Cerebellar cortex (tissue), 1 donor: ENCODE results near the gene TRAF3IP1.
"Not testable (repeated sequence)": the region's sequence is repeated elsewhere in the genome, so short reads cannot be mapped to it uniquely, and the experiment has no call there.

Experiments
- DNase-seq: peaks from one replicate; pipeline ENCODE4 v3.0.0-alpha.2; 2015; ENCODE audit warnings: low spot score

TRAF3IP1 gene

DNA sequence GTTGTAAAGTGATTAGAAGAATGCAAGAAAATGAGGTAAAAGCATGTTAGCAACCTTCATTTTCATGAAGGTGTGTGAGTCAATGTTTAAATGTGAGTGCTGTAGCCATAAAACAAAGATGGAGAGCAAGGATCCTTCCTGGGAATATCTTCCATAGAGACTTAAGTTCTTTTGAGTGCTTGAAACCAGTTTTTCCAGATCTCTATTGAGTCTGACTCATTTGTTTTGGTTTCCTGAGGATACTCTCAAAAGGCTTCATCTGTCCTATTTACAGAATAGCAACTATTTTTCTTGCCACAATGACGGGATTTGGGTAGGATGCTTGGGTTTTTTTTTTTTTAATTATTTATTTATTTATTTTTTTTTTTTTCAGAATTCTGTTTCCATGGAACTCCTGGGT is 60.5 kb downstream of the TRAF3IP1 start:
- no peak for DNase-seq

DNA sequence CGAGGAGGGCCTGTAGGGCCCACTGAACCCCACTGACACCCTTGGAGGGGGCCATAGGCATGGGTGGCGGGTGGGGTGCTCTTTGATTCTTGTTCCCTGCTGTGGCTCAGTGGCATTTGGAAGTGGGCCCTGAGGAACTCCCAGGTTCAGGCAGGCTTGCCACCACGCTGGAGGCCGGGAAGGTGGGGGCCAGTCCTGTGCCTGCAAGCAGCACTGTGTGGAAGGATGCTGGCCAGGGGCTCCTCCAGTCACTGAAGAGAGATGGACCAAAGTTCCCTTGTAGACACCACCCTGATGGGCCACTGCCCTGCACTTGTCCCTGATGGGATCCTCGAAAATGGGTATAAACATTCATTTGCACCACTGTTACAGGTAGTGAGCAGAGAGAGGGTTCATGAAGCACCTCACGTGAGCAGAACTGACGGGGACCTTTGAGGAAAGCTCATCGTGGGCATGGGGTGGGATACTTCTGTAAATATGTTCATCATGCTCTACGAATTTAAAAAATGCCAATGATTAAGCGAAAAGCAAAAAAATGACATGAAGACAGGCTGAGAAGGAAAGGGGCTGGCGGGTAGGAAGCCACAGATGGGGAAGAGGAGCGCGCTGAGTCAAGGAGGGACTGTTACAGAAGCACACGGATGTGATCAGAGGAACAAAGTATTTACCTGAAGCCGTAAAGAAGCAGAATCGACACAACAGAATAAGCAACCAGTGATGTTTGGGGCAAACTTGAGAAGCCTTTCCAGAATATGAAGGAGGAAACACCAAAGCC is 61.2 kb downstream of the TRAF3IP1 start:
- no peak for DNase-seq

DNA sequence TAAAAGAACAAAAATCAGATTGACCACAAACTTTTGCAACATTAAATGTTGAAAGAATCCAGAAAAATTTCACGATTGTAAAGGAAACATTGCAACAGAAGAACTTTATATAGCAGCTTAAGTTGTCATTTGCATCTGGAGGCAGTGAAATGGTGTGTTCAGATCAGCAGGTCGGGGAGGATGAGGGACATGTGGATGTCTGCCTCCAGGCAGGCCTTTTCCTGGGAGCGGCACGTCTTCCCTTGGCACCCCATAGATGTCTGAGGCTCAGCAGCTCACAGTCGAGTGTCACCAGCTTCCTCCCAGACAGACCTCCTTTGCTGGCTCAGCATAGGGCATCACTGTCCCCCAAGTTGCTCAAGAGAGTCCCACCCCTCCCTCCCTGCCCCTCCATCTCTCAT is 62.1 kb downstream of the TRAF3IP1 start:
- DNase-seq: no peak

DNA sequence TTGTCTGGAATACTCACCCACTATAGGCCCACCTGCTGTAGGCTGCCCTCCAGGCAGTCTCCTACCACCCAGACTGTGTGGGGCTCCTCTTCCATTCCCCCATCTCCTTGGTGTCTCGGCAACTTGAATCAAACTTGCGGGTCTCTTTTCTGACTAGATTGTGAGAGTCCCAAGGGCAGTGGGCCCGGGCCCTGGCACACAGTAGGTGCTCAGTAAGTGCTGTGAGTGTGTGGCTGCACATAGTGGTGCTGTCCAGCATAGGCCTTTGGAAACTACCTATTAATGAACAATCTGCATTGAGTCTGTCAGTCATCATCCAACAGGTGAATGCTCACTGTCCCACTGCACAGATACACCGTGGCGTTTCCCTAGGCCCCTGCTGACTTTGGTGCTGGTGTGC is 62.8 kb downstream of the TRAF3IP1 start:
- DNase-seq: no peak

DNA sequence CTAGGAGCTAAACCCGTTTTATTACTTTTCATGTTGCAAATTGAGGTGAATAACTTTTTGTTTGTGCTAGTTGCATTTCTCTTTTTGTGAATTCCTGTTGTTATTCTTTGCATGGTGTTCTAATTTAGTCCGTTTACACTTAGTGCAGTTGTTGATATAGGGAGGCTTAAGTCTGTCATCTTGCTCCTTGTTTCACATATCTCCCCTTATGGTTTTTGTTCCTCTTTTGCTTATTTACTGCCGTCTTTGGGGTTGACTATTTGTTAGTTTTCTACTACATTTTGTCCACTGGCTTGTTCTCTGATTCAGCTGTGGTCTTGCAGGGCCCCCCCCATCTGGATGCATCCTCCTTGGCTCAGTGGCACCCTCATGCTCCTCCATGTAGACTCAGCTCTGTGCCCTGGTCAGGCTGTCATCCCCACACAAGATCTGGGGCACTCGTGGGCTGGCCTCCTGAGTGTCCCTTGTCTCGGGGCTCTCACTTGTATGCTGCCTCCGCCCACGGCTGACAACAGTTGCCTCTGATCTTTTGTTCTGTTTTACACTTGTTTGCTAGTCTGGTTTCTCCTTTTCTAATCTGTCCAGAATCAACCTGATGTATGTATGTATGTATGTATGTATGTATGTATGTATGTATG is 63.5 kb downstream of the TRAF3IP1 start:
- no peak for DNase-seq

DNA sequence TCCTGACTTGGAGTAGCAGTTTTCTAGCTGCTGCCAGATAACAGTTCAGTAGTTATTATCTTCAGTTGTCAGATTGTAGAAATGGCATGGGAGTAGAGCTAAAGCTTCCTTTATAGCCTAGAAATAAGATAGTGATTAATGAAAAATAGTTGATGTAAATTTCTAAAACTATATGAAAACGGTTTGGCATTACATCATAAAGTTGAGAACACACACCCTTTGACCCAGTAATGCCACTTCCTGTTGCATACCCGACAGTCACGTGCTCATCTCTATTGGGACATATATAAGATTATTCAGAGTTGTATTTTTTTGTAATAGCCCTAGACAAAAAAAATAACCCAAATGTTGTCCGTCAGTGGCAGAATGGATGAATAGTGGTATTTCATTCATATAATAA is 67.0 kb downstream of the TRAF3IP1 start:
- DNase-seq: no peak

DNA sequence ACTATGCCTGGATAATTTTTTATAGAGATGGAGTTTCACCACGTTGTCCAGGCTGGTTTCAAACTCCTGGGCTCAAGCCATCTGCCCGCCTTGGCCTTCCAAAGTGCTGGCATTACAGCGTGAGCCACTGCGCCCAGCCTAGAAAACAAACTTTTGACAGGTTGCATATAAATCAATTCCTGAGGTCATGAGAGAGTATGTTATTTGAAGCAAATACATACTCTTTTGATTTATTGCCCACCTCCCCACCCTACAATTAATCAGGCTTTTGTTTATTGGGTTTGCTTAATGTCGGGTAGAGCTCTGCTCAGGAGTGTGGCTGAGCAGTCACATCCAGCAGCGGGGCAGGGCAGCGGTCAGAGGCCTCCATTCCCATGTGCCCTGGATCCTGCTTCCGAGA is 68.5 kb downstream of the TRAF3IP1 start:
- DNase-seq: peak; percentile 12

DNA sequence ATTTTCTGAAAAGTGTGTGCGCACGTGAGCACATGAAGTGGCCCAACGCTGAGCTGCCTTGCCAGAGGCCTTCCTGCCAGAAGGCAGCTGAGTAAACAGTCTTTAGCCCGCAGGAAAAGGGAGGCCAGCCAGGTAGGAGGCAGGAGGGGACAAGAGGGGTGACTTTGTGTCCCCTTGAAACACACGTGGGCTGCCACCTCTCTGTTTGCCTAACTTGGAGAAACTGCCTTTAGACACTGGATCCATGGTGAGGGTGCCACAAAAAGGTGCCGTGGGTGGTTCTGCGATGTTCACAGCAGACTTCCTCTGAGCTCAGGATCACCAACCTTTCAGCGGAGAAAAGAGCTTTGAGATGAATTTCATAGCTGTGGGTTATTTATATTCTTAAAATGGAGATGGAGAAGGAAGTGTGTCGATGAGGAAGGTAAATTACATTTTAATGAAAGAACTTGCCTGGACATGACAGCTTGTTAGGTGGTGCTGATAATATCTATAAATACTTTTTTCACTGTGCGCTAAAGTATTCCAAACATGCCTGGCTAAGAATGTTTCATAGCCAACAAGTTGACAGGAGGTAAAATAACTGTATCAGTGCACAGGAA is 69.8 kb downstream of the TRAF3IP1 start:
- DNase-seq: no peak

DNA sequence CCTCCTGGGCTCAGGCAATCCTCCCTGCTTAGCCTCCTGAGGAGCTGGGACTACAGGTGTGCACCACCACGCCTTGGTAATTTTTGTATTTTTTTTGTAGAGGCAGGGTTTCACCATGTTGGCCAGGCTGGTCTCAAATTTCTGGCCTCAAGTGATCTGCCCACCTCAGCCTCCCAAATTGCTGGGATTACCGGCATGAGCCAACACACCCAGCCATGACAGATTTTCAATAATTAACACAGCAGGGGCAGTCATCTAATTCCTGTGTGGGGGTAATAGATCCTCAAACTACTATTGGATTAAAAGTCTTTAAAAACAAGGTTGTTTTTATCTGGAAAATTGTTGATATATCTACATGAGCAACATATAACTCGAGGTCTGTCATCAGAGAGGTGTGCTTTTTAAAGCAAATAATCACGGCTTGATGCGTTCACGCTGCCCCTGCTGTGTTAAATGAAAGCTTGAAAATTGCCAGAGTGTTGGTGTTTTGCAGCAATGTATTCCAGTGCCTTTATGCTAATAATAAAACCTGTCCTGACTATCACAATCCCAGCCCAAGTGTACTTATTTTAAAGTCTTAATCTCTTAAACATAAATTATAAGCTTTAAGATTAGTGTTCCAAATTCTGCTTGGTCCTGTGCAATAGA is 70.8 kb downstream of the TRAF3IP1 start:
- no peak for DNase-seq

DNA sequence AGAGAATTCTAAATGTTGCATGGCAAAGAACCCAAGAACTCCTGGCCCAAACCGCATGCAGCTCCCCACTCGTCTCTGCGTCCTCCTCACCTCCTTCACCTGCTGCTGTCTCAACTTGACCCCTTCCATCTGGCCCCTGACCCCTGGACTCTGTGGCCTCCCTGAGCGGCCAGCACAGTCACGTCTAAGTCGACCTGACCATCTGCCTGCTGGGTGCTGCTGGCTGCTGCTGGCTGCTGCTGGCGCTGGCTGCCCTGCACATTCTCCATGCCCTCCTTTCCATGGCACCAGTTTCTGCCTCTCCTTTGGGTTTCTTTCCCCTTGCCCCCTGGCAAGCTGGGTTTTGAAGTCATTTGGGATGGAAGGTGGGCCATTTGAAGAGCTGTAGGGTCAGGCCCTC is 76.3 kb downstream of the TRAF3IP1 start:
- DNase-seq: no peak

DNA sequence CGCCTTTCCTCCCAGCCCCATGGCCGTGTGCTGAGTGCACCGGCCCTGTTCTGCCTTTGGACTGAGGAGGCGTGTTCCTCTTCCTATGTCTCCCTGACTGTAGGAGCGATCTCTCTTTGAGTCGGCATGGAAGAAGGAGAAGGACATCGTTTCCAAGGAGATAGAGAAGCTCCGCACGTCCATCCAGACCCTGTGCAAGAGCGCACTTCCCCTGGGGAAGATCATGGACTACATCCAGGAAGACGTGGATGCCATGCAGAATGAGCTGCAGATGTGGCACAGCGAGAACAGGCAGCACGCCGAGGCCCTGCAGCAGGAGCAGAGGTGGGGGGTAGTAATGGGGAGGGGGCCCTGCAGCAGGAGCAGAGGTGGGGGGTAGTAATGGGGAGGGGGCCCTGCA is 77.0 kb downstream of the TRAF3IP1 start:
- no peak for DNase-seq

DNA sequence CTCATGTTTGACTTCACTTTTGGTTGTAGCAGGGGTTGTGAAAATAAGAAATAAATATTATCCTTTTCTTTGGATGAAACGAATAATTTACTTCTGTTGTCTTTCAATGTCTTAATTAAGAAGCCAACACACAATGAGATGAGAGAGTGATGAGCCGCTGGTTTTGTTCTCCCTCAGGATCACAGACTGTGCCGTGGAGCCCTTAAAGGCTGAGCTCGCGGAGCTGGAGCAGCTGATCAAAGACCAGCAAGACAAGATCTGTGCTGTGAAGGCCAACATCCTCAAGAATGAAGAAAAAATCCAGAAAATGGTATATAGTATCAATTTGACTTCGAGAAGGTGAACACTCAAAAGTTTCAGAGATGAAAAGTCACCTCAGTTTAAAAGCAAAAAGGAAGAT is 78.3 kb downstream of the TRAF3IP1 start:
- no peak for DNase-seq

DNA sequence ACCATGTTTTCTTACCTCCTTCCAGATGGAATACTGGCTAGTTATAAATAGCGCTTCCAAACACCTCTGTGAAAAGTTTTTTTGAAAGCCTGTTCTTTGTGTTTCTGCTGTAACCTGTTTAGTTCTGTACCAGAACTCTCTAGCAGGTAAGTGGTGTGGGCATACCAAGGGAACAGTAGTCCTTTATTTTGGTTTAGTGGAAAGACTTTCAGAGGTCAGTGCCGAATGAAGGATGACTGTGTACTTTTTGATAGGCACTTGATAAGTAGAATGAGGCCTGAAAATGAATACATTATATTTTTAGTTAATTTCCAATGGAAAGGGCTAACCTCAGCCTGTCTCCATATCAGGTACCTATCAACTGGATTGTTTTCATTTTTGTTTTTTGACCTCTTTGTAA is 78.8 kb downstream of the TRAF3IP1 start:
- DNase-seq: no peak

DNA sequence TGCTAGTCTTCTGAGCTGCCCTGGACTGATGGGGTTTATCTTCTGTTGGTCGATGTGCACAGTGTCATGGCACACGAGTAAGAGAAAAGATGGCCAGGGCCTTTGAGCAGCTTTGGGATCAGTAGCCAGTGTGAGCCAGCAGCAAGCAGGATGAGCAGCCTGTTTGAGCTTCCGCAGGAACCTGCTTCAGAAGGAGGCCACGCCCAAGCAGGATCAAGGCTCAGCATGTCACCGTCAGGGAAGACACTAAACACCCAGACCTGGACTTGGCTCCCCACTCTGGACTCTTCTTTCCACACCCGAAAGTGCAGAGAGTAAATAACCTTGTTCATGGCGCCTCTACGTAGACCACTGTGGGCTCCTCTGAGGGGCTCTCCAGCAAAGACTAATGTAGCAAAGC is 81.2 kb downstream of the TRAF3IP1 start:
- DNase-seq: no peak

DNA sequence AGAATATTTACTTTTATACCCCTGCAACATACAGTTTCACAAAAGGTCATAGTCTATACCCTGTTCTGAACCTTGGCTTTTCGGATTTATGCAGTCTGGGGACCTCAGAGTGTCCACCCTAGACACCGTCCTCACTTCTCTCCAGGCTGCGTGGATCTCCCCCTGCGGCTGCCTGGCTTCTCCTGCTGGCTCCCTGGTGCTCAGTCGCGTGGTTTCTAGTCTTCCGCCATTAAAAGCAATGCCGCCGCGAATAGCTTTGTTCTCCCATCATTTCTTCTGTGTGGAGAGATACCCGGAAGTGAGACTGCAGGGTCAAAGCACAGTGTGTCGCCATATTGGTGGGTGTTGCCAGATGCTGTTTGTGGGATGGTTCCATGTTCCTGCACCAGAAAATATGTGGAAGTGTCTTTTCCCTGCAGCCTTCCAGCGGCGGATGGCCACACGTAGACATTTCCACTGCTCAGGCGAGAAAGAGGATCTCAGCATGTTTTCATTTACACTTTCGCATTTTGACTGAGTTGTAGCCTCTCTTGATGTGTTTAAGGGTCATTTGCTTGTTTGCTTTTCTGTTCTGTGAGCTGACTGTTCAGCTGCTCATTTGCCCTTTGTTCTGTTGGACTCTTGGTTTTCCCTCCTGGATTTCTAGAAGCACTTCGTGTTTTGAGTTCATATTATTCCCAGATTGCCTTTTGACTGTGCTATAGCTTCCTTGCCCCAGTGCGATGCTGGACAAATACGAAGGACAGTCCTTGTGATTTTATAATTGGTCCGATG is 83.5 kb downstream of the TRAF3IP1 start:
- no peak for DNase-seq

DNA sequence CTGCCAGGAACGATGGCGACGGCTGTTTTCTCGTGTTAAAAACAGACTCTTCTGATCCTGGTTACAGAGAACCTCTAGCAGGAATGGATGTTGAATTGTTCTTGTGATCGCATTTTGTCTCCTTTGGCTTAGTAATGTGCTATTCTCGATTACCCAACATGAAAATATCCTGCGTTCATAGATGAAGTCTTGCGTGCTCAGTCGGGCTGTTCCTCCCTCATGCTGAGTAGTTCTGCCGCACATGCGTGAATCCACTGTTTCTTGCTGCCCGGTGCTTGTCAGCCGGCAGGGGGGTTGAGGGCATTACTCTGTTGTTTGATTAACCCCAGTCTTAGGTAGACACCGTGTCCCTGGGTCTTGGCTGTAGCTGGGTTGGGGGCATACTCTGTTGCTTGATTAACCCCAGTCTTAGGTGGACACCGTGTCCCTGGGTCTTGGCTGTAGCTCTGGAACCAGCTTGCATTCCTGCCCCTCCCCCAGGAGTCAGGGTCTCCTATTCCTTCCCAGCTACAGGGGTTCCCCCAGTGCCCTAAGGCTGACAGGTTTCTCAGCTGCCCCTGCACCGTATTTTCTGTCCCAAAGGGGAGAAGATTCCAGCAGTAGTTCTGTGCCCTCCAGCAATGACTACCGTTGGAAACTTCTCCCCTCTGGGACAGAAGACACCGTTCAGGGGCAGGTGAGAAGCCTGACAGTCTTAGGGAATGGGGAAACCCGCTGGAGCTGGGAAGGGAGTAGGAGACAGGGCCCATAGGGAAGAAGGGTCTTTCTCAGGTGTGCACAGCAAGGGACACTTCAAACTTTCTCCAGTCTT is 84.3 kb downstream of the TRAF3IP1 start:
- no peak for DNase-seq

DNA sequence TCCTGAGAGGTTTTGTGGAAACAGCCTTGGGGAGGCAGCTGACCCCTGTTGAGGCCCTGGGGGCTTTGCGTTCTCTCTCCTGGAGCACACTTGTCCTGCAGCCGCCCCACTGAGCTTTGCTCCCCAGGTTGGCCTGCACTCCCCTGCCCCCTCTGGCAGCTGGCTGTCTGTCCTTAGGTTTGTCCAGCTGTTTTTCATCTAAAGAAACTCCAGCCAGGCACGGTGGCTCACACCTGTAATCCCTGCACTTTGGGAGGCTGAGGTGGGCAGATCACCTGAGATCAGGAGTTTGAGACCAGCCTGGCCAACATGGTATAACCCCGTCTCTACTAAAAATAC is 84.9 kb downstream of the TRAF3IP1 start:
- not testable (repeated sequence) for DNase-seq

DNA sequence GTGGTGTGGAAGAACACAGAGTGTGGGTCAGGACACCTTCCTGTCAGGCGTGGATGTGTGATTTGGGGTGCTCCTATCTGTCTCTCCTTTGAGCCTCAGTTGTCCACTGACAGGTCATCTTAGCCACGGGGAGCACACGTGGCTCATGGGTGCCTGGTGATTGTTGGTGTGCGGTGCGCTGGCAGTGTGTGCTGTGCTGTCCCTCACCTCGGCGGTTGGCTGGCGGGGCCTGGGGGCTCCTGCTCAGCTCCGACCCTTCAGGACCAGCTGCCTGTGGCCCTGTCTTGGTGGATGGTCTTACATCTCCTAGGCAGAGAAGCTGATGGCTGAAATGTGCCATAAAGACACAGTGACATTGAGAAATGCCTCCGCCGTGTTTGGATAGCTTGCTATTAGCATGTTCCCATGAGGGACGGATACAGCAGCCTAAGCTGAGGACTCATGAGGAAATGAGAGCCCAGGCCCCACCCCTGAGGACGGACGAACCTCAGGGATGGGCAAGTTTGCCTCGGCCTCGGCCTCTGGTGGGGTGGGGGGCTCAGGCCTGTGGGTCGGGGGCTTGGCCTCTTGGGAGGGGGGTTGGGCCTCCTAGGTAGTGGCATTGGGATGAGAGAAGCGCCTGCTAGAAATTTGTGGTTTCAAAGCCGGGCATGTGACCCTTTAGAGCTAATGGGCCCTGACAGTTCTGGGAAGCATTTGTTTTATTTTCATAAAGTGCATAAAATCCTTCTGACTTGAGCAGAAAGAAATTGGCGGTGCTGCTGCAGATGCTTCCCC is 86.1 kb downstream of the TRAF3IP1 start:
- no peak for DNase-seq

DNA sequence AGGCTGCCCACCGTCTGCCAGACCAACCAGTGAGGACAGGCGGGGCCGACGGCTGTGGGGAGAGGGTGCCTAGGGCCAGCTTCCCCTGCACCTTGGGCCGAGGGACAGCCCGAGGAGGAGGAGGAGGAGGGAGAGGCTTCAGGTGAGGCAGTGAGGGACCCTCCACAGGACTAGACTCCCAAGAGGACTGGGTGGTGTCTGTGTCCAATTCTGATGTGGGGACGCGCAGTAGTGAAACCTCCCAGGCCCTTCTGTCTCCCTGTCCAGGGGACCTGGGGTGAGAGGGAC is 86.6 kb downstream of the TRAF3IP1 start:
- no peak for DNase-seq

DNA sequence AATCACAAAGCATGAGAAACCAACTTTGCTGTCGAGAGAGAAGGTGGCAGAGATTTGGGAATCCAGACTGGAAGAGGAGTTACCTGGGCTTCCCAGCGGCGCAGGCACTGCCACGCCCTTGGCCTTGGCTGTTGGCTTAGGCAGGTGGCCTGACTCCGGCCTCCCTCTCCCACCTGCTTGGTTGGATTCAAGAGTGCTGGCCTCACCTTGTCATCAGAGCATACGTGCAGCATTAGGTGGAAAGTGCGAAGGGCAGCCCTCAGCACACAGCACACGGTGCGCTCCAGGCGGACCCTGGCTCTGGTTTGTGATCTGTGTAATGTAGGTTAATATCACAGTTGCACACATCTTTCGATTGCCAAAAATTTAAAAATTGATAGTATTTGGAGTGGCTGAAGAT is 87.2 kb downstream of the TRAF3IP1 start:
- DNase-seq: no peak
